Stomach smooth muscle (tissue), 2 donors: Measurements from ENCODE around the gene PRR33.
"Not testable (repeated sequence)": the region's sequence is repeated elsewhere in the genome, so short reads cannot be mapped to it uniquely, and the experiment has no call there.

Experiments
- H3K27ac ChIP-seq: one replicate; pipeline ENCODE4 v1.7.0; 2013; ENCODE audit warnings: mild to moderate bottlenecking, low read length, inconsistent platforms
- H3K27me3 ChIP-seq, 2 donors: one replicate each; pipeline ENCODE4 v1.7.0; 2013; ENCODE audit warnings: low read length in 2 of 2; ENCODE audit not compliant: insufficient read depth in 2 of 2, control insufficient read depth in 1 of 2
- H3K36me3 ChIP-seq, 2 donors: one replicate each; pipeline ENCODE4 v1.7.0; 2013; ENCODE audit warnings: low read length in 2 of 2; ENCODE audit not compliant: control insufficient read depth in 2 of 2, insufficient read depth in 2 of 2
- H3K4me1 ChIP-seq: one replicate; pipeline ENCODE4 v1.7.0; 2013; ENCODE audit warnings: low read length; ENCODE audit not compliant: control insufficient read depth, insufficient read depth
- H3K4me3 ChIP-seq, 2 donors: one replicate each; pipeline ENCODE4 v1.7.0; 2013; ENCODE audit warnings: low read length in 2 of 2
- H3K9ac ChIP-seq, 2 donors: one replicate each; pipeline ENCODE4 v1.7.0; 2013; ENCODE audit warnings: low read length in 2 of 2, mild to moderate bottlenecking in 1 of 2
- H3K9me3 ChIP-seq, 2 donors: one replicate each; pipeline ENCODE4 v1.7.0; 2013; ENCODE audit warnings: low read length in 2 of 2; ENCODE audit not compliant: control insufficient read depth in 2 of 2
- donor health status: healthy.
- donor health status: Pancreatic carcinoma.

The PRR33 gene

DNA sequence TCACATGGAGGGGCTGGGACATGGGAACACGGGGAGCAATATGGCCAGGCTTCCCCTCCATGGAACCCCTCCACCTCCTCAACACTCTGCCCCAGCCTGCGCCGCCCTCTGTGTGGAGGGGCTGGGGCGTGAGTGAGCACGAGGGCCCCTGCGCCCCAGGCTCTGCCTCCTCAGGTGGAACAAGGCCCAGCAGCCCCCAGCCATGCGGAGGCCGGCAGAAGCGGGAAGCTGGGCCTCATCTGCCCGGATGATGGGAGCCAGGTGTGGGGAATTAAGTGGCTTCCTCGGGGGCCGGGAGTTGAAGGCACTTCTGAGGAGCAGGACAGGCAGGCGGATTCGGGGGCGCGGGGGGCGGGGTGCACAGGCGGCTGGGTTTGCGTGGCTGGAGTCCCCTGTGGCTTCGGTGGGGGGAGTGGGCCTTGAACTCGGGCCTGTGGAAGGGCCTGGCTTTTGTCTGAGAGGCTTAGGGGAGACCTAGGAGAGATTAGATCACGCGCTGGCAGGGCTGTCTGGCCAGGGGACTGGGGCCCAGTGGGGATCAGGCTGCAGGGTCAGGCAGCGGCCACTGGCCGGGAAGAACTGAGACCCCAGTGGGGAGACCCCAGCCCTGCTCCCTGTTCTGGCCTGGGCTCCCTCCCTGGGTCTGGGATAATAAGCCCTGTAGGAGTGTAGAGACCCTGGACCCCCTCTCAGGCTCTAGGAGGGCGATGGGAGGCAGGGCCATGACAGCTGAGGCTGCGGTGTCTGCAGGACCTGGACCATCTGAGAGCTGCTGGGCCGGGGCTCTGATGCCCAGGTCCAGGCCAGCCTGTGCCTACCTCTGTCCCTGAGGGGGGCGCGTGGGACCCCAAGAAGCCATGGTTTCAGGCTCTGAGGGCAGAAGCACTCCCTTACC, 13.3 kb downstream of the PRR33 start:
- Histone ChIP-seq H3K4me3 (no peak overlapping the region), H3K4me1 (peaks cover 54% of the 10 kb centered on the region), H3K9me3 (no peaks in the 10 kb centered on the region), H3K9ac (no peak overlapping the region), H3K27me3 (peaks cover 0 to 4% of the 10 kb centered on the region in 2 donors), H3K36me3 (no peaks in the 10 kb centered on the region), H3K27ac (peak overlapping the region; percentile 58)

DNA sequence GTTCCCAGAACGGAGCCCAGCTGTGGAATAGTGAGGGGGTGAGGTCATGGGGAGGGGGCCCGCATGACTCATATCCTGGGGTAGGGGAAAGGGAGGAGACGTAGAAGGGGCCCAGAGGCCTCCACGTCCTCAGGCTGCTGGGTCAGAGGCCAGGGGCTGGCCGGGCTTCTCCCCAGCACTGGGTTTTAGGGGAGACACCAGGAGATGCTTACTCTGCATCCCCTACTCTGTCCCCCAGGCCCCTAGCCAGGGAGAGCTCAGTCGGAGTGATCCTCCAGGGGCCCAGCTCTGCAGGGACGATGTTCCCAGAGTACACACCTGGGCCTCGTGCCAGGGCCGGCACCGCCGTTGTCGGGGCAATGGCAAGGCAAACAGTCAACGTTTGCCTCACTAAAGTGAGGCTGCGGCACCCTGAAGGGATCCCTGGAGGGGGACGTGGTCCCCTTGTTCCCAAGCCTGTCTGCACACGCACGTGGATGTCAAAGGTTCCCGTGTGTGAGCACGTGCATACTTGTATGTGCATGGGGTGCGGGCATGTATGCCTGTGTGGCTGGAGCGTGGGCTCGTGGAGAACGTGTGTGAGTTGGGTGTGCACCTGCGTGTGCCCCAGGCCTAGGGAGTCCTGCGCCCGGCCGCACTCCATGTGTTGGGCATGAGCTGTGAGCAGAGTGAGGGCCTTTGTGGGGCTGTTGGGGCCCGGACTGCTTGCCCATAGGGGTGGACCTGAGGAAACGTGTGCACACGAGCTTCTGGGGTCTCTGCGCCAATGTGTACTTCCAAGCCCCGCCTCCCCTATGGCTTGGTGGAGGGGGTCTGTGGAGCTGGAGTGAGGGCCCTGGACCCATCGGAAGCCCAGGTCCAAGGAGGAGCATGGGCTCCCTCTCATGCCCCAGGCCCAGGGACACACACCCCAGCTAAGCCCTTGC, 14.2 kb downstream of the PRR33 start:
- Histone ChIP-seq H3K4me1 (peaks cover 50% of the 10 kb centered on the region), H3K27me3 (peaks cover 0 to 4% of the 10 kb centered on the region in 2 donors), H3K27ac (peak overlapping the region; percentile 58), H3K9ac (no peak overlapping the region), H3K36me3 (no peaks in the 10 kb centered on the region), H3K4me3 (peak overlapping the region in 1 of 2 donors; percentile 44), H3K9me3 (no peaks in the 10 kb centered on the region)

DNA sequence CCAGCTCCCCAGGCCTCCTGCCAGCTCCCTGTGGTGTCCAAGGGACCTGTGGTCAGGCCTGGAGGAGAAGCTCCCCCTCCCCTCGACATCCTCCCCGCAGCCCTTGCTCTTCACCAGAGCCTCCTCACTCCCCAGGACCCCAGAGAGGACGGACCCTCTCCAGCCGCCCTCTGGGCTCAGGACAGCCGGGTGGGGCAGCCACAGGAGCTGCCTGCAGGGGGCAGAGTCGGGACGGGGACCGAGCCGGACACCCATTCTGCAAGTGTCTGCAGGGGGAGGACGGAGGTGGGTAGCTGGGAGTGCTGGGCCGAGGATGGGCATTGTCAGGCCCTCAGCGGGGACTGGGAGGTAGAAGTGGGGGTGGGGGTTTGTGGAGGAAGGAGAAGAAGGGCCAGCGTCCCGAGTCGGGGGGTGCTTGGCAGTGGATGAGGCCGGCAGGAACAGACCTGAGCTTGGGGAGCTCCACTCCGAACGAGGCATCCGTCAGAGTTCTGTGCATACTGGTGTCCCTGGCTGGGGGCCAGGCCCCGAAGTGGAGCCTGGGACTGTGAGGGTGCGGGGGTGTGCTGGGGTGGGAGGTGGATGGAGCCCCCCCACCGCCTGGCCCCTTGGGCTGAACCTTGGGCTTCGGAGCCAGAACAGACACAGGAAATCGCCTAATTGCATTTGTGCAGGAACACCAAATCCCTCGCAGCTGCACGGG, 15.2 kb downstream of the PRR33 start:
- H3K27me3 ChIP-seq: peaks cover 3 to 4% of the 10 kb centered on the region in 2 donors
- H3K27ac ChIP-seq: peak overlapping the region; percentile 37
- H3K4me1 ChIP-seq: peaks cover 40% of the 10 kb centered on the region
- peak overlapping the region in 1 of 2 donors; percentile 40 for H3K4me3 ChIP-seq
- H3K9ac ChIP-seq: no peak overlapping the region
- no peaks in the 10 kb centered on the region for H3K36me3 ChIP-seq
- no peaks in the 10 kb centered on the region for H3K9me3 ChIP-seq

- H3K9ac ChIP-seq, H3K36me3 ChIP-seq, H3K27me3 ChIP-seq, H3K9me3 ChIP-seq: not testable (repeated sequence)
- peaks cover 38% of the 10 kb centered on the region for H3K4me1 ChIP-seq
- peak overlapping the region; percentile 37 for H3K27ac ChIP-seq
- peak overlapping the region in 1 of 2 donors; percentile 40 for H3K4me3 ChIP-seq
These were observed 15.8 kb downstream of the PRR33 start for GRCh38 chr11:1875851-1876301.

DNA sequence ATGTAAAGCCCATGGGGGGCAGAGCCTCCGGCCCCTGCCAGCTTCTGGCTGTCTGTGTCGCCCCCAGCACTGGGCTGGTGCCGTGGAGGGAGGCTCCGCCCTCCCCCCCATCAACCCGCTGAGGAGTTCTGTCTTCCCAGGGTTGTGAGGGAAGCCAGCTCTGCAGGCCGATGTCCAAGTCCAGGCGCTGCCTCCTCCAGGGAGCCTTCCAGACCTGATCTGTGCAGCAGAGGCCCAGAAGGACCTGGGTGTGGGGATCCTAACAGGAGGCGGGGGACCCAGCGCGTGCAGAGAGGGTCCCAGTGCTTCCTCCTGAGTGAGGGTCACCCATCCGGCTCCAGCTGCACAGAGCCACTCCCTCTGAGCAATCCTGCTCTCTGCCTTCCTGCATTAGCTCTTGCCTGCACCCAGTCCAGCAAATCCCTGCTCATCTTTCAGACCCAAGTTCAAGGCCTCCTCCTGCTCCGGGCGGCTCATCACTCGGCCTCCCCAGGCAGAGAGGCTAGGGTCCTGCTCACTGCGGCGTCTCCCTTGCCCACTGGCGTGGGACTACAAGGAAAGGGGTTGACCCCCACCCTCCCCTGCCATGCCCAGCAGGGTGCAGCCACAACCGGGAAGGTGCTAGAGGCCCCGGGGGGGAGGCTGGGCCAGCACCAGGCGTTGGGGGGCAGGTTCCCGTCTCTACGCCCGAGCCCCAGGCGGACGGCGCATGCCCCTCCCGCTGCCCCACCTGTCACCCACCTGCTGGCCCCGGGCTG, 16.4 kb downstream of the PRR33 start:
- H3K27me3 ChIP-seq: peaks cover 10 to 14% of the 10 kb centered on the region in 2 donors
- H3K9me3 ChIP-seq: no peaks in the 10 kb centered on the region
- H3K4me3 ChIP-seq: peak overlapping the region in 1 of 2 donors; percentile 22
- no peak overlapping the region for H3K27ac ChIP-seq
- H3K36me3 ChIP-seq: no peaks in the 10 kb centered on the region
- peaks cover 38% of the 10 kb centered on the region for H3K4me1 ChIP-seq
- no peak overlapping the region for H3K9ac ChIP-seq

GRCh38 chr11:1874441-1875092, 17.1 kb downstream of the PRR33 start:
- not testable (repeated sequence) for H3K36me3 ChIP-seq, H3K9ac ChIP-seq, H3K4me3 ChIP-seq, H3K9me3 ChIP-seq, H3K27ac ChIP-seq
- H3K4me1 ChIP-seq: peaks cover 32% of the 10 kb centered on the region
- peaks cover 14 to 15% of the 10 kb centered on the region in 2 donors for H3K27me3 ChIP-seq

GRCh38 chr11:1873813-1874150, 17.9 kb downstream of the PRR33 start:
- H3K4me3 ChIP-seq, H3K9ac ChIP-seq, H3K36me3 ChIP-seq, H3K27ac ChIP-seq, H3K9me3 ChIP-seq: not testable (repeated sequence)
- peaks cover 32% of the 10 kb centered on the region for H3K4me1 ChIP-seq
- H3K27me3 ChIP-seq: peaks cover 14 to 17% of the 10 kb centered on the region in 2 donors

GRCh38 chr11:1873048-1873812, 18.5 kb downstream of the PRR33 start:
- H3K36me3 ChIP-seq: no peaks in the 10 kb centered on the region
- no peaks in the 10 kb centered on the region for H3K9me3 ChIP-seq
- H3K27ac ChIP-seq: no peak overlapping the region
- H3K4me3 ChIP-seq: no peak overlapping the region
- no peak overlapping the region for H3K9ac ChIP-seq
- peaks cover 32% of the 10 kb centered on the region for H3K4me1 ChIP-seq
- H3K27me3 ChIP-seq: peaks cover 14 to 17% of the 10 kb centered on the region in 2 donors

DNA sequence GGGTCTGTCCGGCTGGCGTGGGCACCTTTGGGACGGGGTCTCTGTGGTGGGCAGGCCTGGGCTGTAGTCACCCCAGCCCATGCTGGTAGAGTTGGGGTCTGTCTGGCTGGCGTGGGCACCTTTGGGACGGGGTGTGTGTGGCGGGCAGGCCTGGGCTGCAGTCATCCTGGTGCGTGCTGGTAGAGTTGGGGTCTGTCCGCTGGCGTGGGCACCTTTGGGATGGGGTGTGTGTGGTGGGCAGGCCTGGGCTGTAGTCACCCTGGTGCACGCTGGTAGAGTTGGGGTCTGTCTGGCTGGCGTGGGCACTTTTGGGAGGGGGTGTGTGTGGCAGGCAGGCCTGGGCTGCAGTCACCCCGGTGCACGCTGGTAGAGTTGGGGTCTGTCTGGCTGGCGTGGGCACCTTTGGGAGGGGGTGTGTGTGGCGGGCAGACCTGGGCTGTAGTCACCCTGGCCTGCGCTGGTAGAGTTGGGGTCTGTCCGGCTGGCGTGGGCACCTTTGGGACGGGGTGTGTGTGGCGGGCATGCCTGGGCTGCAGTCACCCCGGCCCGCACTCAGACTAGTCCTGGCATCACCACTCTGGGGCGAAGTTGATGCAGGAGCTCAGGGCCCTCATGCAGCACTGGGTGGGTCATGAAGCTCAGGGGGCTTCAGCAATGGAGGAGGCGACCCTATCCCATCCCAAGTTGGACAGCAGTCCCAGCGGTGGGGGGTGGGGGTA, 19.3 kb downstream of the PRR33 start:
- Histone ChIP-seq H3K36me3 (no peaks in the 10 kb centered on the region), H3K4me3 (peak overlapping the region in 1 of 2 donors; percentile 67), H3K9me3 (no peaks in the 10 kb centered on the region), H3K27ac (no peak overlapping the region), H3K27me3 (peaks cover 14 to 17% of the 10 kb centered on the region in 2 donors), H3K4me1 (peaks cover 28% of the 10 kb centered on the region), H3K9ac (no peak overlapping the region)
